Gastrocnemius medialis (tissue), 4 donors: Measurements from ENCODE around the gene ZDHHC7.

Source experiments
- POLR2A ChIP-seq, 2 donors: fragments of 450-650 bp; IDR thresholded peaks; one replicate each; pipeline ENCODE4 v1.6.1; 2017; ENCODE audit warnings: antibody characterized with exemption in 2 of 2, mild to moderate bottlenecking in 2 of 2, moderate library complexity in 2 of 2
- TF ChIP-seq, protein P1 (sequence below), 5 experiments: fragments of 450-650 bp in 3 of 5; fragments of 200-600 bp in 2 of 5; sonication (generic) in 2 of 5; IDR thresholded peaks in 4 of 5; conservative IDR thresholded peaks in 1 of 5; 1 replicate in 4 of 5; 2 replicates in 1 of 5; pipeline ENCODE4 v1.5.1; 2016 to 2019; ENCODE audit warnings: antibody characterized with exemption in 5 of 5, mild to moderate bottlenecking in 3 of 5, moderate library complexity in 3 of 5

DNA sequence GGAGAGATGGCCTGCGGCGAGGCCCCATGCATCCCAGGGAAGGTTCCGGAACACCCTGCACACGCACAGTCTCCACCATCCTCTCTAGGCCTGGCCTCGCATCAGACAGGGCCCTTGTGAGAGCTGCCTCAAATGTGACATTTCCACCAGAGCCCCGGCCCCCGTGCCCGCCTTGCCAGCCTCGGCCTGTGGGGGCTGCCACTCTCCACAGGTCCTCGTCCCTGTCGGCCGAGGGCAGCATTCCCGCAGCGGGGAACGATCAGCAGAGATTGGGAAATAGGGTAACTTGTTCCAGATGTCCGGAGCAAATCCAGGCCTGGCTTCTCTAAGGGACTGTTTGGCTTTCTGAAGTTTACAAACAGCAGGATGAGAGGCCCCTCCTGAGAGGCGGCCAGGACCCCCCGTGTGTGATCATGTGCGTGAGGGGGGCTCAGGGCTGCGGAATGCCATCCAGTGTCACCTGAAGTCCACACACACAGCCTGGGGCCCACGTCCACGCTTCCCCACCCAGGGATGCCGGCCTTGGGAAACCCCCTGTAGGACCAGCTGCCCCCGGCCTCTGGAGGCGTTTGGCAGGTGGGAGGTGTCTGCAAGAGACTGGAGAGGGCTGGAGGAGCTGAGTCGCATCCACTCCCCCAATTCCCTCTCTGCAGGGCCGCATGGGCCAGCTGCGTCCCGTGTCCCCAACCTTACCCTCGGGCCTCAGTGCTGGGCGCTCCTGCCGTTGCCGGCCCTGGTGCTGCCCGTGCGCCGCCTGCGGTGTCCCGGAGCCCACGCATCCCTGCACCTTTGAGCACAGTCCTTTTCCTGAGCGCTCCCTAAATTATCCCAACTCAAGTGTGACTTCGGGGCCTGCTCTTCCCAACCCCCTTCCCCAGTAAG is 70.4 kb downstream of the ZDHHC7 start:
- TF ChIP-seq, protein P1, sequence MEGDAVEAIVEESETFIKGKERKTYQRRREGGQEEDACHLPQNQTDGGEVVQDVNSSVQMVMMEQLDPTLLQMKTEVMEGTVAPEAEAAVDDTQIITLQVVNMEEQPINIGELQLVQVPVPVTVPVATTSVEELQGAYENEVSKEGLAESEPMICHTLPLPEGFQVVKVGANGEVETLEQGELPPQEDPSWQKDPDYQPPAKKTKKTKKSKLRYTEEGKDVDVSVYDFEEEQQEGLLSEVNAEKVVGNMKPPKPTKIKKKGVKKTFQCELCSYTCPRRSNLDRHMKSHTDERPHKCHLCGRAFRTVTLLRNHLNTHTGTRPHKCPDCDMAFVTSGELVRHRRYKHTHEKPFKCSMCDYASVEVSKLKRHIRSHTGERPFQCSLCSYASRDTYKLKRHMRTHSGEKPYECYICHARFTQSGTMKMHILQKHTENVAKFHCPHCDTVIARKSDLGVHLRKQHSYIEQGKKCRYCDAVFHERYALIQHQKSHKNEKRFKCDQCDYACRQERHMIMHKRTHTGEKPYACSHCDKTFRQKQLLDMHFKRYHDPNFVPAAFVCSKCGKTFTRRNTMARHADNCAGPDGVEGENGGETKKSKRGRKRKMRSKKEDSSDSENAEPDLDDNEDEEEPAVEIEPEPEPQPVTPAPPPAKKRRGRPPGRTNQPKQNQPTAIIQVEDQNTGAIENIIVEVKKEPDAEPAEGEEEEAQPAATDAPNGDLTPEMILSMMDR (IDR thresholded peaks at IDR 0.05 in 4 of 5, conservative IDR thresholded peaks at IDR 0.05 in 1 of 5) = no peak
- TF ChIP-seq POLR2A (IDR thresholded peaks at IDR 0.05) = no peak
